WTC11 (cell line): ENCODE data around the gene DNAJC17. TPM values are rescaled to one million over a fixed set of nuclear protein-coding genes. Genes with fewer than 3 reads are reported as not detected.
A peak's percentile ranks its signal among the peaks of the same experiment; 100 is the strongest.

ENCODE experiments used
- ATAC-seq: fragments of 200-7000 bp; cut with Tn5 transposase; 2 replicates; pipeline ENCODE4 v1.10.0; 2021; ENCODE audit warnings: mild to moderate bottlenecking, moderate library complexity
- CTCF ChIA-PET: fragments of 300-600 bp; sonication (Branson Sonifier 250); formaldehyde crosslinking; loops from one replicate; lab custom pipeline; 2021; ENCODE audit warnings: antibody characterized with exemption; lab: Charles Lee
- POLR2A ChIA-PET: fragments of 350-600 bp; sonication (Branson Sonifier 250); formaldehyde crosslinking; loops from one replicate; lab custom pipeline; 2021; ENCODE audit warnings: antibody characterized with exemption; lab: Charles Lee
- DNase-seq: peaks from one replicate; pipeline ENCODE4 v3.0.0; 2021; ENCODE audit warnings: low spot score
- H3K27ac Mint-ChIP-seq: 2 replicates; pipeline ENCODE4 v1.8.0; 2021; ENCODE audit warnings: mixed read lengths
- H3K27me3 Mint-ChIP-seq: 2 replicates; pipeline ENCODE4 v1.8.0; 2021; ENCODE audit warnings: low read depth, mild to moderate bottlenecking, moderate library complexity, mixed read lengths
- H3K36me3 Mint-ChIP-seq: 2 replicates; pipeline ENCODE4 v1.8.0; 2021; ENCODE audit warnings: mixed read lengths
- H3K4me1 Mint-ChIP-seq: 2 replicates; pipeline ENCODE4 v1.8.0; 2022; ENCODE audit warnings: mixed read lengths
- H3K4me3 Mint-ChIP-seq: 2 replicates; pipeline ENCODE4 v1.8.0; 2021; ENCODE audit warnings: mild to moderate bottlenecking, moderate library complexity, mixed read lengths
- H3K9me3 Mint-ChIP-seq: 2 replicates; pipeline ENCODE4 v1.8.0; 2021; ENCODE audit warnings: mixed read lengths
- ELF4 ChIP-seq: sonication (generic); formaldehyde crosslinking; IDR thresholded peaks from 2 replicates; pipeline ENCODE4 v1.8.1; 2022; ENCODE audit warnings: low read depth, mild to moderate bottlenecking, moderate library complexity, missing genetic modification reagents
- EMX1 ChIP-seq: fragments of 250-450 bp; sonication (Bioruptor Pico); IDR thresholded peaks from 2 replicates; pipeline ENCODE4 v1.8.0; 2021; ENCODE audit warnings: mild to moderate bottlenecking
- ETV6 ChIP-seq: sonication (generic); formaldehyde crosslinking; IDR thresholded peaks from 2 replicates; pipeline ENCODE4 v1.8.1; 2022; ENCODE audit warnings: mild to moderate bottlenecking, missing genetic modification reagents
- GRHL2 ChIP-seq: fragments of 250-450 bp; sonication (Bioruptor Pico); IDR thresholded peaks from 2 replicates; pipeline ENCODE4 v1.8.0; 2022; ENCODE audit warnings: mild to moderate bottlenecking, moderate library complexity; ENCODE audit not compliant: insufficient replicate concordance, severe bottlenecking
- GTF2I ChIP-seq: fragments of 250-450 bp; sonication (Bioruptor Pico); conservative IDR thresholded peaks from 2 replicates; pipeline ENCODE4 v1.4.0; 2021; ENCODE audit warnings: mild to moderate bottlenecking
- HMGA2 ChIP-seq: fragments of 250-450 bp; sonication (Bioruptor Pico); IDR thresholded peaks from 2 replicates; pipeline ENCODE4 v1.4.0; 2021; ENCODE audit warnings: mild to moderate bottlenecking, moderate library complexity
- HMGXB4 ChIP-seq: sonication (generic); formaldehyde crosslinking; IDR thresholded peaks from 2 replicates; pipeline ENCODE4 v1.8.1; 2023; ENCODE audit warnings: mild to moderate bottlenecking, moderate library complexity, missing genetic modification reagents
- KAT7 ChIP-seq: sonication (generic); formaldehyde crosslinking; IDR thresholded peaks from 2 replicates; pipeline ENCODE4 v1.8.1; 2023; ENCODE audit warnings: missing genetic modification reagents, mild to moderate bottlenecking, borderline replicate concordance
- NFATC4 ChIP-seq: fragments of 250-450 bp; sonication (Bioruptor Pico); IDR thresholded peaks from 2 replicates; pipeline ENCODE4 v1.9.0; 2021; ENCODE audit warnings: mild to moderate bottlenecking
- PRDM15 ChIP-seq: sonication (generic); formaldehyde crosslinking; IDR thresholded peaks from 2 replicates; pipeline ENCODE4 v1.8.0; 2022; ENCODE audit warnings: missing genetic modification reagents
- PRRX2 ChIP-seq: fragments of 250-450 bp; sonication (Bioruptor Pico); IDR thresholded peaks from 2 replicates; pipeline ENCODE4 v1.8.0; 2021; ENCODE audit warnings: mild to moderate bottlenecking
- SP1 ChIP-seq: sonication (generic); formaldehyde crosslinking; conservative IDR thresholded peaks from 2 replicates; pipeline ENCODE4 v1.8.1; 2022; ENCODE audit warnings: missing genetic modification reagents
- TCF7 ChIP-seq: sonication (generic); formaldehyde crosslinking; IDR thresholded peaks from 2 replicates; pipeline ENCODE4 v1.8.0; 2022; ENCODE audit warnings: mild to moderate bottlenecking, low read depth, missing genetic modification reagents, moderate library complexity
- ZBTB21 ChIP-seq: sonication (generic); formaldehyde crosslinking; IDR thresholded peaks from 2 replicates; pipeline ENCODE4 v1.8.1; 2023; ENCODE audit warnings: mild to moderate bottlenecking, missing genetic modification reagents, borderline replicate concordance
- ZNF232 ChIP-seq: sonication (generic); formaldehyde crosslinking; IDR thresholded peaks from 2 replicates; pipeline ENCODE4 v1.8.0; 2022; ENCODE audit warnings: mild to moderate bottlenecking, missing genetic modification reagents
- ZNF532 ChIP-seq: fragments of 250-450 bp; sonication (Bioruptor Pico); IDR thresholded peaks from 2 replicates; pipeline ENCODE4 v1.9.0; 2021; ENCODE audit warnings: mild to moderate bottlenecking, borderline replicate concordance
- ZNF671 ChIP-seq: fragments of 250-450 bp; sonication (Bioruptor Pico); IDR thresholded peaks from 2 replicates; pipeline ENCODE4 v1.8.0; 2021; ENCODE audit warnings: mild to moderate bottlenecking
- total RNA-seq: library from RNA; stranded (reverse); gene quantifications from 3 replicates; pipeline ENCODE4 v1.2.3, GENCODE V29; 2021
- TF ChIP-seq, protein P1 (sequence below): fragments of 250-450 bp; sonication (Bioruptor Pico); IDR thresholded peaks from 2 replicates; pipeline ENCODE4 v2.1.2; 2022; ENCODE audit warnings: mild to moderate bottlenecking, moderate library complexity
- TF ChIP-seq, protein P2 (sequence below): sonication (generic); formaldehyde crosslinking; IDR thresholded peaks from 2 replicates; pipeline ENCODE4 v1.8.1; 2023; ENCODE audit warnings: mild to moderate bottlenecking, missing genetic modification reagents
- TF ChIP-seq, protein P3 (sequence below): sonication (generic); formaldehyde crosslinking; IDR thresholded peaks from 2 replicates; pipeline ENCODE4 v1.8.0; 2023; ENCODE audit warnings: missing genetic modification reagents, mild to moderate bottlenecking, borderline replicate concordance

The DNAJC17 gene
- total RNA-seq, 1 experiment from 2014 or later, result 49.8 TPM

DNA sequence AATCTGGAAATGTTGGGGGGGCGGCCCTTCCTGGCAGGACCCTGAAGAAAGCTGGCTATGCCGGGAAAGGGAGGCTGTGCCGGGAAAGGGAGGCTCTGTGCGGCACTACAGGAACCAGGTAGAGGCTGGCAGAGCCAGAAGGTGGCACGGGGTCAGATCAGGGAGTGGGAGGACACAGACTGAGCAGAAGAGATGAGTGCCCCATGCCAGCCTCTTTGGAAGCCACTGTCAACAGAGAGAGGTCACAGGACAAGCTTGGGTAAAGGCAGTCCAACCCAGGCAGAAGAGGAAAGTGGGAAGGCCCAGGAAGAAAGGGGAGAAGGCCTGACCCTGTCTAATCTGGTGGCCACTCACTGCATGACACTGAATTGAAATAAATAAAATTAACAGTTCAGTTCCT lies 36.0 kb downstream of the DNAJC17 start (continued):
- no peak for TF ChIP-seq ZNF532 (CRISPR knock-in tag)
- TF ChIP-seq NFATC4 (CRISPR knock-in tag), result no peak
- TF ChIP-seq HMGA2 (CRISPR knock-in tag), result no peak
- no peak for TF ChIP-seq ETV6
- no peak for TF ChIP-seq PRDM15 (CRISPR knock-in tag)
- TF ChIP-seq, protein P1, sequence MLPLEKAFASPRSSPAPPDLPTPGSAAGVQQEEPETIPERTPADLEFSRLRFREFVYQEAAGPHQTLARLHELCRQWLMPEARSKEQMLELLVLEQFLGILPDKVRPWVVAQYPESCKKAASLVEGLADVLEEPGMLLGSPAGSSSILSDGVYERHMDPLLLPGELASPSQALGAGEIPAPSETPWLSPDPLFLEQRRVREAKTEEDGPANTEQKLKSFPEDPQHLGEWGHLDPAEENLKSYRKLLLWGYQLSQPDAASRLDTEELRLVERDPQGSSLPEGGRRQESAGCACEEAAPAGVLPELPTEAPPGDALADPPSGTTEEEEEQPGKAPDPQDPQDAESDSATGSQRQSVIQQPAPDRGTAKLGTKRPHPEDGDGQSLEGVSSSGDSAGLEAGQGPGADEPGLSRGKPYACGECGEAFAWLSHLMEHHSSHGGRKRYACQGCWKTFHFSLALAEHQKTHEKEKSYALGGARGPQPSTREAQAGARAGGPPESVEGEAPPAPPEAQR (CRISPR knock-in tag), result no peak

DNA sequence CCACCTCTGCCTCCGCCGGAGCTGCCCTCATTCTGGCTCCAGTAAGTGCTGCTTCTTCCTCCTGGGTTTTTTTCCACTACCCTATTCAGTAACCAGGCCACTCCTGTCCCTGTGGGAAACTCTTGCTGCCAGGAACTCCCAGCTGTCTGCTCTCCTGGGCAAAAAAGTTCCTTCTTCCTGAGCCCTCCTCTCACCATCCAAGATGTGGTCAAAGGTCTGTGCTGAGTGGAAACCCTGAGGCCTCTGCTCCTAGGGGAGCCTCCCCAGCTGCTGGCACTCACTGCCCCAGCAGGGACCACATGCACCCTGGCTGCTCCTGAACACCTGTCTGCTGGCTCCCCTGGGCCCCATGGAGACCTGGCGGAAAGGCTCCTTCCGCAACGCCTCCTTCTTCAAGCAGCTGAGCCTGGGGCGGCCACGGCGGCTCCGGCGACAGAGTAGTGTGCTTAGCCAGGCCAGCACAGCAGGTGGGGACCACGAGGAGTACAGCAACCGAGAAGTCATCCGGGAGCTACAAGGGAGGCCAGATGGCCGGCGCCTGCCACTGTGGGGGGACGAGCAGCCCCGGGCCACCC lies 37.0 kb downstream of the DNAJC17 start:
- Mint-ChIP-seq H3K4me1 (peaks cover 22% of the 10 kb centered on the region), H3K4me3 (no peak overlapping the region), H3K36me3 (peaks cover 9% of the 10 kb centered on the region), H3K27ac (peak overlapping the region; percentile 70; the same call in 1 of the 2 replicates), H3K9me3 (no peaks in the 10 kb centered on the region), H3K27me3 (no peaks in the 10 kb centered on the region)
- ChIA-PET POLR2A (interaction anchor here (0.8 kb wide), 1 partner anchor 13 kb away, joined by 4 read pairs; no protein-coding TSS in a partner anchor), CTCF (interaction anchor here (0.5 to 1.2 kb wide), 4 partner anchors 24 to 103 kb away, joined by 3 to 5 read pairs (median 4); no protein-coding TSS in a partner anchor)
- ATAC-seq, result no peak
- no peak for DNase-seq
- TF ChIP-seq ELF4 (CRISPR knock-in tag) (no peak), GRHL2 (CRISPR knock-in tag) (no peak), HMGXB4 (no peak), PRRX2 (CRISPR knock-in tag) (no peak), ZNF671 (CRISPR knock-in tag) (no peak), ETV6 (no peak), KAT7 (CRISPR knock-in tag) (no peak), TCF7 (CRISPR knock-in tag) (no peak), EMX1 (CRISPR knock-in tag) (no peak), ZBTB21 (CRISPR knock-in tag) (no peak), ZNF232 (CRISPR knock-in tag) (no peak), SP1 (no peak), GTF2I (CRISPR knock-in tag) (no peak)
- TF ChIP-seq, protein P2, sequence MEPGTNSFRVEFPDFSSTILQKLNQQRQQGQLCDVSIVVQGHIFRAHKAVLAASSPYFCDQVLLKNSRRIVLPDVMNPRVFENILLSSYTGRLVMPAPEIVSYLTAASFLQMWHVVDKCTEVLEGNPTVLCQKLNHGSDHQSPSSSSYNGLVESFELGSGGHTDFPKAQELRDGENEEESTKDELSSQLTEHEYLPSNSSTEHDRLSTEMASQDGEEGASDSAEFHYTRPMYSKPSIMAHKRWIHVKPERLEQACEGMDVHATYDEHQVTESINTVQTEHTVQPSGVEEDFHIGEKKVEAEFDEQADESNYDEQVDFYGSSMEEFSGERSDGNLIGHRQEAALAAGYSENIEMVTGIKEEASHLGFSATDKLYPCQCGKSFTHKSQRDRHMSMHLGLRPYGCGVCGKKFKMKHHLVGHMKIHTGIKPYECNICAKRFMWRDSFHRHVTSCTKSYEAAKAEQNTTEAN, result no peak
- TF ChIP-seq, protein P3, sequence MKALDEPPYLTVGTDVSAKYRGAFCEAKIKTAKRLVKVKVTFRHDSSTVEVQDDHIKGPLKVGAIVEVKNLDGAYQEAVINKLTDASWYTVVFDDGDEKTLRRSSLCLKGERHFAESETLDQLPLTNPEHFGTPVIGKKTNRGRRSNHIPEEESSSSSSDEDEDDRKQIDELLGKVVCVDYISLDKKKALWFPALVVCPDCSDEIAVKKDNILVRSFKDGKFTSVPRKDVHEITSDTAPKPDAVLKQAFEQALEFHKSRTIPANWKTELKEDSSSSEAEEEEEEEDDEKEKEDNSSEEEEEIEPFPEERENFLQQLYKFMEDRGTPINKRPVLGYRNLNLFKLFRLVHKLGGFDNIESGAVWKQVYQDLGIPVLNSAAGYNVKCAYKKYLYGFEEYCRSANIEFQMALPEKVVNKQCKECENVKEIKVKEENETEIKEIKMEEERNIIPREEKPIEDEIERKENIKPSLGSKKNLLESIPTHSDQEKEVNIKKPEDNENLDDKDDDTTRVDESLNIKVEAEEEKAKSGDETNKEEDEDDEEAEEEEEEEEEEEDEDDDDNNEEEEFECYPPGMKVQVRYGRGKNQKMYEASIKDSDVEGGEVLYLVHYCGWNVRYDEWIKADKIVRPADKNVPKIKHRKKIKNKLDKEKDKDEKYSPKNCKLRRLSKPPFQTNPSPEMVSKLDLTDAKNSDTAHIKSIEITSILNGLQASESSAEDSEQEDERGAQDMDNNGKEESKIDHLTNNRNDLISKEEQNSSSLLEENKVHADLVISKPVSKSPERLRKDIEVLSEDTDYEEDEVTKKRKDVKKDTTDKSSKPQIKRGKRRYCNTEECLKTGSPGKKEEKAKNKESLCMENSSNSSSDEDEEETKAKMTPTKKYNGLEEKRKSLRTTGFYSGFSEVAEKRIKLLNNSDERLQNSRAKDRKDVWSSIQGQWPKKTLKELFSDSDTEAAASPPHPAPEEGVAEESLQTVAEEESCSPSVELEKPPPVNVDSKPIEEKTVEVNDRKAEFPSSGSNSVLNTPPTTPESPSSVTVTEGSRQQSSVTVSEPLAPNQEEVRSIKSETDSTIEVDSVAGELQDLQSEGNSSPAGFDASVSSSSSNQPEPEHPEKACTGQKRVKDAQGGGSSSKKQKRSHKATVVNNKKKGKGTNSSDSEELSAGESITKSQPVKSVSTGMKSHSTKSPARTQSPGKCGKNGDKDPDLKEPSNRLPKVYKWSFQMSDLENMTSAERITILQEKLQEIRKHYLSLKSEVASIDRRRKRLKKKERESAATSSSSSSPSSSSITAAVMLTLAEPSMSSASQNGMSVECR, result no peak
